Measurements from ENCODE around the gene HEATR5B. TPM values are rescaled to one million over a fixed set of nuclear protein-coding genes. Genes with fewer than 3 reads are reported as not detected.

HEATR5B gene
- 7.5 and 9.2 TPM in 2 replicates for total RNA-seq

GRCh38 chr2:37083873-37084794, at the start of gene HEATR5B, which contains the start of gene GPATCH11:
Gene HEATR5B (minus strand): TSS chr2:37084372. CDS start chr2:37083414, 958 bp downstream.
Gene GPATCH11 (plus strand): TSS chr2:37084518. CDS start chr2:37088382, 3,864 bp downstream.

DNA sequence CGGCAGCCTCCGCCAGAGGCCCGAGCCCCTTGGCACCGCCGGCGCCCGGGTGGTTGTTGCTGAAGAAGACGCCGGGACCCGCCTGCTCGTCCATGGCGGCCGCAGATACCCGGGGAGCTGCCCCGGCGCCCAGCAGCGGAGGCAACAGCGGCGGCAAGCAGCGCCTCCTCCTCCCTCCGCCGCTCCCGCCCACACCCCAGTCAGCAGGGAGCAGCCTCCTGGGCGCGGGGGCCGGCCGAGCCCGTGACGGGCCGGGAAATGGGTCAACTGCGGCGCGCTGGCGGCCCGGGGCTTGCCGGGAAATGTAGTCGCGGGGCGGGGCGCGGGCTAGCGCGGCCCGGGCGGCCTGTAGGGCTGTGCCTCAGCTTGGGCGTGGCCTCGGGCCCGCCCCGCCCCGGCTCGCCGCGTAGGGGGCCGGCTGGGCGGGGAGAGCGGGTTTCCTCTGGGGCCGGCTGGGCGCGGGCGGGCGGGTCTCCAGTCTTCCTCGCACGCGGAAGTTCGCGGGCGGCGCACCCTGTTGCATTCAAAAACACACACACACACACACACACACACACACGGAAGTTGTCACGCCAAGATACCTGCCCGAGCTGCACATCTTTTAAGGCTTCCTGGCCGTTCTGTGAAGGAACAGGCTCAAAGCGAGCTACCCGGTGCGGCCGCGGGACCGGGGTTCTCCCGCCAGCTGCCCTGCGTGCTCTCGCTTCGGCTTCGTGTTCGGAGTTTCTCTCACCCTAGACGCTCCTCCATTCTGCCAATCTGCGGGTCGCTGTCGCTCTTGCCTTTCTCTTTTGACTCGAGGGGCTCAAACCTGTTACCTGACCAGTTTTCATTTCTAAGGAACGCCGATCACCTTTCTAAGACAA, 117.6 kb downstream of the HEATR5B start, which contains the start of gene STRN:
Gene STRN (minus strand): TSS at position 167 of the 866 bp plus-strand sequence. CDS start 73 bp downstream, at position 94.

Other genes with a start within 250 kb of the HEATR5B start
- 7.9 and 12.0 TPM in 2 replicates for gene STRN, start 117.8 kb downstream of the HEATR5B start, total RNA-seq
- gene GPATCH11, start 146 bp upstream of the HEATR5B start, total RNA-seq, result 2.6 and 5.8 TPM in 2 replicates
- gene EIF2AK2, start 72.6 kb upstream of the HEATR5B start, total RNA-seq, result 12.3 and 19.3 TPM in 2 replicates
- not detected in 2 replicates for gene SULT6B1, start 104.3 kb upstream of the HEATR5B start, total RNA-seq
- gene CEBPZOS, start 112.1 kb upstream of the HEATR5B start, total RNA-seq, result 17.2 and 21.6 TPM in 2 replicates
- gene CEBPZ, start 147.2 kb upstream of the HEATR5B start, total RNA-seq, result 19.7 and 28.6 TPM in 2 replicates
- 9.9 and 15.5 TPM in 2 replicates for gene NDUFAF7, start 147.3 kb upstream of the HEATR5B start, total RNA-seq
- 29.2 and 34.2 TPM in 2 replicates for gene PRKD3, start 240.5 kb upstream of the HEATR5B start, total RNA-seq

Measured in pericardium fibroblast (primary cell).